ENCODE measurements around the gene MIX23. TPM values are rescaled to one million over a fixed set of nuclear protein-coding genes. Genes with fewer than 3 reads are reported as not detected.

The MIX23 gene
- polyA plus RNA-seq, 3 donors: 3.9 to 8.2 (median 5.2) TPM

GRCh38 chr3:122332551-122332950 lies 50.5 kb downstream of the MIX23 start:
- Mint-ChIP-seq H3K9me3 (no peaks in the 10 kb centered on the region), H3K27ac (peak overlapping the region; percentile 8 to 73 (median 42)), H3K4me1 (peaks cover 48% of the 10 kb centered on the region), H3K36me3 (peaks cover 60 to 77% of the 10 kb centered on the region in 2 donors), H3K4me3 (no peak overlapping the region), H3K27me3 (ENCODE audit: low read depth in 3 of 3) (peaks cover 0 to 2% (median 0%) of the 10 kb centered on the region in 3 donors)
- no peak overlapping the region for H3K4me2 ChIP-seq (replicated peaks; ENCODE audit: extremely low read depth, low read length, poor library complexity, severe bottlenecking)
- no peak for DNase-seq
- H3K4me1 ChIP-seq (ENCODE audit: control insufficient read depth in 1 of 2, insufficient read depth in 2 of 2, low read length in 2 of 2): peaks cover 10 to 40% of the 10 kb centered on the region in 2 donors
- intact Hi-C loops (cut with micrococcal nuclease): no loop called here
- peaks cover 97% of the 10 kb centered on the region for H4K20me1 ChIP-seq (ENCODE audit: insufficient read depth, low read length)
- H3K36me3 ChIP-seq (replicated peaks in 1 of 2; ENCODE audit: control insufficient read depth in 1 of 2, insufficient read depth in 2 of 2, low read length in 2 of 2): peaks cover 61 to 73% of the 10 kb centered on the region in 2 donors
- no peaks in the 10 kb centered on the region for H3K27me3 ChIP-seq (ENCODE audit: control insufficient read depth in 2 of 2, insufficient read depth in 2 of 2, low read length in 2 of 2)
- TF ChIP-seq, protein P1, sequence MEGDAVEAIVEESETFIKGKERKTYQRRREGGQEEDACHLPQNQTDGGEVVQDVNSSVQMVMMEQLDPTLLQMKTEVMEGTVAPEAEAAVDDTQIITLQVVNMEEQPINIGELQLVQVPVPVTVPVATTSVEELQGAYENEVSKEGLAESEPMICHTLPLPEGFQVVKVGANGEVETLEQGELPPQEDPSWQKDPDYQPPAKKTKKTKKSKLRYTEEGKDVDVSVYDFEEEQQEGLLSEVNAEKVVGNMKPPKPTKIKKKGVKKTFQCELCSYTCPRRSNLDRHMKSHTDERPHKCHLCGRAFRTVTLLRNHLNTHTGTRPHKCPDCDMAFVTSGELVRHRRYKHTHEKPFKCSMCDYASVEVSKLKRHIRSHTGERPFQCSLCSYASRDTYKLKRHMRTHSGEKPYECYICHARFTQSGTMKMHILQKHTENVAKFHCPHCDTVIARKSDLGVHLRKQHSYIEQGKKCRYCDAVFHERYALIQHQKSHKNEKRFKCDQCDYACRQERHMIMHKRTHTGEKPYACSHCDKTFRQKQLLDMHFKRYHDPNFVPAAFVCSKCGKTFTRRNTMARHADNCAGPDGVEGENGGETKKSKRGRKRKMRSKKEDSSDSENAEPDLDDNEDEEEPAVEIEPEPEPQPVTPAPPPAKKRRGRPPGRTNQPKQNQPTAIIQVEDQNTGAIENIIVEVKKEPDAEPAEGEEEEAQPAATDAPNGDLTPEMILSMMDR (IDR thresholded peaks at IDR 0.05): no peak
- H3K4me3 ChIP-seq (replicated peaks in 1 of 3; ENCODE audit: low read depth in 2 of 3, low read length in 3 of 3): no peak overlapping the region
- no peaks in the 10 kb centered on the region for H3K9me3 ChIP-seq (replicated peaks in 1 of 2; ENCODE audit: control insufficient read depth in 1 of 2, insufficient read depth in 1 of 2, low read length in 2 of 2)
- H3K9ac ChIP-seq (ENCODE audit: insufficient read depth, low read length, poor library complexity, severe bottlenecking): no peak overlapping the region
- WGBS (ENCODE audit: insufficient coverage): 90% methylated on average over 8 of the region's 8 CpGs
- H3K79me2 ChIP-seq (ENCODE audit: insufficient read depth, low read length): peaks cover 98% of the 10 kb centered on the region
- peak overlapping the region in 1 of 2 donors; percentile 57 for H3K27ac ChIP-seq (ENCODE audit: low read depth in 1 of 2, low read length in 2 of 2)
- H2AFZ ChIP-seq (ENCODE audit: insufficient read depth, low read depth, low read length, poor library complexity, severe bottlenecking): no peak overlapping the region

DNA sequence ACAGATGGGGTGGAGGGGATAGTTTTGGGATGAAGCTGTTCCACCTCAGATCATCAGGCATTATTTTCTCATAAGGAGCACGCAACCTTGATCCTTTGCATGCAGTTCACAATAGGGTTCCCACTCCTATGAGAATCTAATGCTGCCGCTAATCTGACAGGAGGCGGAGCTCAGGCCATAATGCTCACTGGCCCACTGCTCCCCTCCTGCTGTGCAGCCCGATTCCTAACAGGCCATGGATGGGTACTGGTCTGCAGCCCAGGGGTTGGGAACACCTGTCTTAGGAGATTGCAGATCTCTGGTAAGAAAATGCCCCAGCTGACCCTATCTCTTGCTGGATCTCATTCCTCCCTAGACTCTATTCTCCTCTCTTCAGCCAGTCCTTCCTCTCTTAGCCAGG lies 51.1 kb downstream of the MIX23 start:
- peak overlapping the region in 1 of 2 donors; percentile 57 for H3K27ac ChIP-seq (ENCODE audit: low read depth in 1 of 2, low read length in 2 of 2)
- no peaks in the 10 kb centered on the region for H3K9me3 ChIP-seq (replicated peaks in 1 of 2; ENCODE audit: control insufficient read depth in 1 of 2, insufficient read depth in 1 of 2, low read length in 2 of 2)
- Mint-ChIP-seq H3K4me1 (peaks cover 53% of the 10 kb centered on the region), H3K36me3 (peaks cover 57 to 74% of the 10 kb centered on the region in 2 donors), H3K4me3 (no peak overlapping the region), H3K27me3 (ENCODE audit: low read depth in 3 of 3) (peaks cover 0 to 2% (median 0%) of the 10 kb centered on the region in 3 donors), H3K27ac (peak overlapping the region in 6 of 7 donors; percentile 1 to 38 (median 28)), H3K9me3 (no peaks in the 10 kb centered on the region)
- intact Hi-C loops (cut with micrococcal nuclease): no loop called here
- no peak overlapping the region for H3K4me3 ChIP-seq (replicated peaks in 1 of 3; ENCODE audit: low read depth in 2 of 3, low read length in 3 of 3)
- peaks cover 94% of the 10 kb centered on the region for H4K20me1 ChIP-seq (ENCODE audit: insufficient read depth, low read length)
- H3K4me2 ChIP-seq (replicated peaks; ENCODE audit: extremely low read depth, low read length, poor library complexity, severe bottlenecking): no peak overlapping the region
- H2AFZ ChIP-seq (ENCODE audit: insufficient read depth, low read depth, low read length, poor library complexity, severe bottlenecking): no peak overlapping the region
- H3K27me3 ChIP-seq (ENCODE audit: control insufficient read depth in 2 of 2, insufficient read depth in 2 of 2, low read length in 2 of 2): no peaks in the 10 kb centered on the region
- no peak overlapping the region for H3K9ac ChIP-seq (ENCODE audit: insufficient read depth, low read length, poor library complexity, severe bottlenecking)
- peaks cover 98% of the 10 kb centered on the region for H3K79me2 ChIP-seq (ENCODE audit: insufficient read depth, low read length)
- WGBS (ENCODE audit: insufficient coverage): 100% methylated on average over 4 of the region's 4 CpGs
- peaks cover 11 to 47% of the 10 kb centered on the region in 2 donors for H3K4me1 ChIP-seq (ENCODE audit: control insufficient read depth in 1 of 2, insufficient read depth in 2 of 2, low read length in 2 of 2)
- TF ChIP-seq, protein P1 (IDR thresholded peaks at IDR 0.05): no peak
- peaks cover 56 to 67% of the 10 kb centered on the region in 2 donors for H3K36me3 ChIP-seq (replicated peaks in 1 of 2; ENCODE audit: control insufficient read depth in 1 of 2, insufficient read depth in 2 of 2, low read length in 2 of 2)
- no peak for DNase-seq

All from CD14-positive monocyte (primary cell).